ENCODE data around the gene ARHGEF1.

ARHGEF1 gene

GRCh38 chr19:41928221-41928683, 45.3 kb downstream of the ARHGEF1 start, which contains the start of gene ERFL:
Gene ERFL, minus strand, starts transcription at chr19:41928449. Its CDS starts 15,530 bp downstream, at chr19:41912919.
- H3K27ac ChIP-seq (ENCODE audit: low read length) = peak within 1 kb of the TSS; percentile 79
- H3K9me3 ChIP-seq (ENCODE audit: insufficient read depth, low read length, severe bottlenecking) = no peaks in the 10 kb centered on the region
- ATAC-seq (ENCODE audit: insufficient read depth, low read depth) (peak; percentile 75), DNase-seq (peak; percentile 78)
- peak within 1 kb of the TSS; percentile 55 to 84; a peak in 3 of 4 replicates for H3K4me3 ChIP-seq (ENCODE audit: low read depth in 1 of 2, low read length in 2 of 2)
- H3K36me3 ChIP-seq (ENCODE audit: insufficient read depth, low read length) = peaks cover 5% of the 10 kb centered on the region; the same call in 1 of the 2 replicates
- H2AFZ ChIP-seq (ENCODE audit: low read depth, low read length) = peak within 1 kb of the TSS; percentile 84
- peaks cover 6% of the 10 kb centered on the region for H3K79me2 ChIP-seq (ENCODE audit: insufficient read depth, low read length)
- peaks cover 32% of the 10 kb centered on the region for H3K4me1 ChIP-seq (ENCODE audit: insufficient read depth, low read length)
- TF ChIP-seq EZH2 (IDR thresholded peaks at IDR 0.05; ENCODE audit: borderline replicate concordance, low read depth, low read length, severe bottlenecking) = no peak
- TF ChIP-seq CTCF (IDR thresholded peaks at IDR 0.05; ENCODE audit: borderline replicate concordance, extremely low read depth, low read length, poor library complexity, severe bottlenecking) = peak; percentile 25
- H4K20me1 ChIP-seq (ENCODE audit: insufficient read depth, low read length) = peaks cover 9% of the 10 kb centered on the region; the same call in 1 of the 2 replicates
- peak within 1 kb of the TSS; percentile 90 for H3K4me2 ChIP-seq (ENCODE audit: insufficient read depth, low read length)
- H3K9ac ChIP-seq (ENCODE audit: low read depth, low read length) = peak within 1 kb of the TSS; percentile 64
- no peaks in the 10 kb centered on the region for H3K27me3 ChIP-seq (ENCODE audit: insufficient read depth, low read length, poor library complexity)

DNA sequence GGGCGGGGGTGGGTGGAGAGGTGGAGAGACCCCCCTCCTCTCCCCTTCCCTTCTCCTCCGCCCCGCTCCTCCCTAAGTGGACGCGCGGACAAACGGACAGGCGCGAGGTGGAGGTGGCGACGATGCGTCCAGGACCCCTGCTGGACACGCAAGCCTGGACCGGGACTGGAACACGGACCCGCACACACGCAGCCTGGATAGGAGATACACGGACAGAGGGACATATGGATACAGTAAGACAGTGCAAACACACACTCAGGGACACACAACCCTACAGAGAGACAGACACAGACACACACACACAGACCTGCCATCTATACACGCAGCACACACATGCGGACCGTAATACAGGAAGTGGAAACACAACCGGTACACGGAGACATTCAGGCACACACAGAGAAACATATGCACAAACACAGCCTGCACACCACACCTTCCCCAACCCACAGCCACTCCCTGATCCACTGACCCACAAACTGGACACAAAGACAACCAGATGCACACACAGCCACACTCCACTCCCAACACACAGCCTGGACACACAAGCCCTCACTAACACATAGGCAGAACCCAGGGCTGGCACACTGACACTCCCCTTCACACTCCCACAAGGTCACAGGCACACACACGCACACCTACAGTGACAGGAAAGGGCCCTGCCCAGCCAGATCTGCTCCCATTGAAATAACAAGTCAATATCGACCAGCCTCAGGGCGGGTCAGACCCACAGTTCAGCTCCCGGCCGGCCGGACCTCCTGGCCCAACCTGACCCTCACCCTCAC, 46.0 kb downstream of the ARHGEF1 start:
- Histone ChIP-seq H3K27me3 (ENCODE audit: insufficient read depth, low read length, poor library complexity) (no peaks in the 10 kb centered on the region), H3K9me3 (ENCODE audit: insufficient read depth, low read length, severe bottlenecking) (no peaks in the 10 kb centered on the region), H3K4me1 (ENCODE audit: insufficient read depth, low read length) (peaks cover 38% of the 10 kb centered on the region), H3K27ac (ENCODE audit: low read length) (peak overlapping the region; percentile 79), H3K4me3 (ENCODE audit: low read depth in 1 of 2, low read length in 2 of 2) (peak overlapping the region; percentile 55 to 84; a peak in 3 of 4 replicates), H3K79me2 (ENCODE audit: insufficient read depth, low read length) (peaks cover 6% of the 10 kb centered on the region), H3K4me2 (ENCODE audit: insufficient read depth, low read length) (peak overlapping the region; percentile 90), H3K9ac (ENCODE audit: low read depth, low read length) (peak overlapping the region; percentile 64), H2AFZ (ENCODE audit: low read depth, low read length) (peak overlapping the region; percentile 75), H3K36me3 (ENCODE audit: insufficient read depth, low read length) (peaks cover 5% of the 10 kb centered on the region; the same call in 1 of the 2 replicates), H4K20me1 (ENCODE audit: insufficient read depth, low read length) (peaks cover 9% of the 10 kb centered on the region; the same call in 1 of the 2 replicates)
- no peak for TF ChIP-seq EZH2 (IDR thresholded peaks at IDR 0.05; ENCODE audit: borderline replicate concordance, low read depth, low read length, severe bottlenecking)
- TF ChIP-seq CTCF (IDR thresholded peaks at IDR 0.05; ENCODE audit: borderline replicate concordance, extremely low read depth, low read length, poor library complexity, severe bottlenecking) = peak; percentile 11
- ATAC-seq (ENCODE audit: insufficient read depth, low read depth) (peak; percentile 66), DNase-seq (peak; percentile 65)

GRCh38 chr19:41929536-41930071, 46.6 kb downstream of the ARHGEF1 start:
- Histone ChIP-seq H3K27ac (ENCODE audit: low read length) (peak overlapping the region; percentile 79; the same call in 1 of the 2 replicates), H3K9me3 (ENCODE audit: insufficient read depth, low read length, severe bottlenecking) (no peaks in the 10 kb centered on the region), H2AFZ (ENCODE audit: low read depth, low read length) (no peak overlapping the region), H3K9ac (ENCODE audit: low read depth, low read length) (peak overlapping the region; percentile 64; the same call in 1 of the 2 replicates), H3K4me1 (ENCODE audit: insufficient read depth, low read length) (peaks cover 45% of the 10 kb centered on the region), H3K79me2 (ENCODE audit: insufficient read depth, low read length) (peaks cover 6% of the 10 kb centered on the region), H3K27me3 (ENCODE audit: insufficient read depth, low read length, poor library complexity) (no peaks in the 10 kb centered on the region), H4K20me1 (ENCODE audit: insufficient read depth, low read length) (peaks cover 9% of the 10 kb centered on the region; the same call in 1 of the 2 replicates), H3K4me2 (ENCODE audit: insufficient read depth, low read length) (peak overlapping the region; percentile 90), H3K4me3 (ENCODE audit: low read depth in 1 of 2, low read length in 2 of 2) (peak overlapping the region in 1 of 2 experiments; percentile 84; a peak in 2 of 4 replicates), H3K36me3 (ENCODE audit: insufficient read depth, low read length) (peaks cover 5% of the 10 kb centered on the region; the same call in 1 of the 2 replicates)
- no peak for TF ChIP-seq EZH2 (IDR thresholded peaks at IDR 0.05; ENCODE audit: borderline replicate concordance, low read depth, low read length, severe bottlenecking)
- TF ChIP-seq CTCF (IDR thresholded peaks at IDR 0.05; ENCODE audit: borderline replicate concordance, extremely low read depth, low read length, poor library complexity, severe bottlenecking) = no peak
- ATAC-seq (ENCODE audit: insufficient read depth, low read depth) (no peak), DNase-seq (no peak)
